NCI-H1105 (cell line): ENCODE results near the gene FIBIN.
"Not testable (repeated sequence)": the region's sequence is repeated elsewhere in the genome, so short reads cannot be mapped to it uniquely, and the experiment has no call there.

Experiments
- DNase-seq: peaks from one replicate; lab custom pipeline; 2025; lab: John Stamatoyannopoulos, UW

The FIBIN gene

DNA sequence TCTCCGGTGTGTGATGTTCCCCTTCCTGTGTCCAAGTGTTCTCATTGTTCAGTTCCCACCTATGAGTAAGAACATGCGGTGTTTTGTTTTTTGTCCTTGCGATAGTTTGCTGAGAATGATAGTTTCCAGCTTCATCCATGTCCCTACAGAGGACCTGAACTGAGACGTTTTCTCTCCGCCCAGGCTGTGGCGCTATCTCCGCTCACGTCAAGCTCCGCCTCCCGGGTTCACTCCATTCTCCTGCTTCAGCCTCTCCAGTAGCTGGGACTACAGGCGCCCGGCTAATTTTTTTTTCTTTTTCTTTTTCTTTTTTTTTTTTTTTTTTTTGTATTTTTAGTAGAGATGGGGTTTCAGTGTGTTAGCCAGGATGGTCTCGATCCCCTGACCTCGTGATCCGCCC lies 16.7 kb upstream of the FIBIN start:
- not testable (repeated sequence) for DNase-seq

DNA sequence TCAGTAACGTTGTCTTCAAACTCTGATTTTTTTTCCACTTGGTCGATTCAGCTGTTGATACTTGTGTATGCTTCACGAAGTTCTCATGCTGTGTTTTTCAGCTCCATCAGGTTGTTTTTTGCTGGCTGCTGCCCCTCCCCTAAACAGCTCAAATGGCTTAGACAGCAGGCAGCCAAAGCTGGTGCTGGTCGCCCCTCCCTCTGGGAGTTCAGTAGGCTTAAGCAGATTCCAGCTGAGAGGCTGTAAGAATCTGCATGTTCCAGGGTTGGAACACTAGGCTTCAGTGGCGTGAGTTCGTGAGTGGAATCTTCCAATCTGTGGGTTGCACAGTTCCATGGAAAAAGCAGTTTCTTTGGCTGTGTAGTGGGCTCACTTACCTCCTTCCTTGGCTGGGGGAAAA lies 10.3 kb upstream of the FIBIN start:
- DNase-seq = no peak

DNA sequence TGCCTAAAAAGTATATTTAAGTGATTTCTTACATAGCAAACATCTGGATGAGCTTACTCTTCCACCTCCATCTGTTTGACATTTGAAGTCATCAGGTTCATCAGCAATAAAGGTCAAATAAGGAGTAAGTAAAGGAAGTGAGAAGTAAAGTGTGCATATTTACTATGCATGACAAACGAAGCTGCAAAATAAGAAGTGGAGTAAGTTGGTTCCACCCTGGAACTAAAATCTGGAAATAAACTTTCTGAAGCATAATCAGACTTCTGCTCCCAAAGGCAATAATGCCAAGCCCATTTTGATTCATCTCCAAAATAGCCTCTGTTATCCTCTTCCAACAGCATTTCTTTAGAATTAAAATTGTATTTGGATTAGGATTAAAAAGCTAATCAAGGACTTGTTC lies 8.4 kb upstream of the FIBIN start:
- DNase-seq = no peak

DNA sequence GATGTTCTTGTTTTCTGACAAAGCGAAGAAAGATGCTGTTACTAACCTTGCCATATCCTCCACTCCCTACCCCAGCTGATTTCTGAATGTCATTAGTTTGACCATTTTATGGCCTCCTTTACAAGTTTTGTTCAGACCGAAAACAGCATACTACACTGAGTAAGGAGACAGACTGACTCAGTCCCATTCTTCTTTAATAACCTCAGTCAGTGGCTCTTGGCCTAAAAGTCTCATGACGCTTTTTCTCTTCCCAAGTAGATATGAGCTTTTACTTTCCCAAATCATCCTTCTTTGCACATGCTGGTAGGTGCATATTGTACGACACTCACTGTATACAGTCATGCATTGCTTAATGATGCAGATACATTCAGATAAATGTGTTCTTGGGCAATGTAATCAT lies 8.0 kb upstream of the FIBIN start:
- no peak for DNase-seq

DNA sequence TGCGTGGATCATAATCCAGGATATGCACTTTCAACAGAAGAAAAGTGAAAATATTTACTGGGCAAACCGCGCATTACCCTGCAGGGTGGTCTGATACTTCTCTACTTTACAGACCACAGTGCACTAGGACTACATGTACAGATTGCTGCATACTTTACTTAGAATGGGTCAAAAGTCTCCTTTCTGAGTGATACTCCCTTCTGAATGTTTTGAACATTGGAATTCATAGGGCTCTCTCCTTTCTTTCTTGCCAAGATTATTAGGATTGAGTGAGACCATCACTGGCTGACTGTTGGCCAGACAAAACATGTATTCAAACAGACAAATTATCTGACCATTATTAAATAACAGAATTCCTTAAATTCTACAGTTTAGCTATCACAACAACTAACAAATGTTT lies 6.6 kb upstream of the FIBIN start:
- DNase-seq = no peak

DNA sequence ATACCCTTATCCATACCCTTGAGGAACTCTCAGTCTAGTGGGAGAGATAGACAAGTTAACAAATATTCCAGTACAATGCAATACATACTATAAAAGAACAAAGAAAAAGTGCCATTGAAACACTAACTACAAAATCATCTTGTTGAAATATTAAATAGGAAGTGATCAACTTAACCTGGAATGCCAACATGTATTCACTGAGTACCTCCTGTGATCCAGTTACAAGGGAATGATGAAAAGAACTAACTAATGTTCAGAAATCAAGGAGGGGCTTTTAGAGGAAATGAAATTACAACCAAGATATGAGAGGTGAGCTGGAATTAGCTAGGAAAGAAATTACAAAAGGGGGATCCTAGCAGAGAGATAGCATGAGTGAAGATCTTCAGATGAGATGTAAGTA lies 6.2 kb upstream of the FIBIN start:
- no peak for DNase-seq

DNA sequence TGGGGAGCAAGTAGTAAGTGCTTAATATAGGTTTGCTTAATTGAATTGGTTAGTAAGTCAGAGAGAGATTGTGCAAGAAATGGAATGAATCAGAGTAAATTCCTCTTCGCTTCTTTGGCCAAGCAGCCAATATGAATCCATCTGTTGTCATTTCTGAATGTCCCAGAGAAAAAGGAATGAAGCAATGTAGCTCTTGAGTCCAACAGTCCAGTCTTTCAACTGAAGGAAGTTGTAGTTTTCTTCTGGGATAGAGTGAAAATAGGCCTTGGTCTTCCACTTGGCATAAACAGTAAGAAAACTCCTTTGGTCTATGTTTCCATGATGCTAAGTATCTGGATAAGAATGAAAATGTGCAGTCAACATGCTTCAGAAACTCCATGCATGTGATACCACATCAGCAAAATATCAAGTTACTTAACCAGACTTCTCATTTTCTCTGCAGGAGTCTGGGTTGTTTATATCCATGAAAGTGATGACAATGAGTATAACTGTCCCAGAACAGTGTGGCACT lies 1.8 kb upstream of the FIBIN start:
- DNase-seq = no peak

DNA sequence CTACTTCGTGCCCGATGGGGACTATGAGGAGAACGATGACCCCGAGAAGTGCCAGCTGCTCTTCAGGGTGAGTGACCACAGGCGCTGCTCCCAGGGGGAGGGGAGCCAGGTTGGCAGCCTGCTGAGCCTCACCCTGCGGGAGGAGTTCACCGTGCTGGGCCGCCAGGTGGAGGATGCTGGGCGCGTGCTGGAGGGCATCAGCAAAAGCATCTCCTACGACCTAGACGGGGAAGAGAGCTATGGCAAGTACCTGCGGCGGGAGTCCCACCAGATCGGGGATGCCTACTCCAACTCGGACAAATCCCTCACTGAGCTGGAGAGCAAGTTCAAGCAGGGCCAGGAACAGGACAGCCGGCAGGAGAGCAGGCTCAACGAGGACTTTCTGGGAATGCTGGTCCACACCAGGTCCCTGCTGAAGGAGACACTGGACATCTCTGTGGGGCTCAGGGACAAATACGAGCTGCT lies 751 bp downstream of the FIBIN start:
- no peak for DNase-seq

DNA sequence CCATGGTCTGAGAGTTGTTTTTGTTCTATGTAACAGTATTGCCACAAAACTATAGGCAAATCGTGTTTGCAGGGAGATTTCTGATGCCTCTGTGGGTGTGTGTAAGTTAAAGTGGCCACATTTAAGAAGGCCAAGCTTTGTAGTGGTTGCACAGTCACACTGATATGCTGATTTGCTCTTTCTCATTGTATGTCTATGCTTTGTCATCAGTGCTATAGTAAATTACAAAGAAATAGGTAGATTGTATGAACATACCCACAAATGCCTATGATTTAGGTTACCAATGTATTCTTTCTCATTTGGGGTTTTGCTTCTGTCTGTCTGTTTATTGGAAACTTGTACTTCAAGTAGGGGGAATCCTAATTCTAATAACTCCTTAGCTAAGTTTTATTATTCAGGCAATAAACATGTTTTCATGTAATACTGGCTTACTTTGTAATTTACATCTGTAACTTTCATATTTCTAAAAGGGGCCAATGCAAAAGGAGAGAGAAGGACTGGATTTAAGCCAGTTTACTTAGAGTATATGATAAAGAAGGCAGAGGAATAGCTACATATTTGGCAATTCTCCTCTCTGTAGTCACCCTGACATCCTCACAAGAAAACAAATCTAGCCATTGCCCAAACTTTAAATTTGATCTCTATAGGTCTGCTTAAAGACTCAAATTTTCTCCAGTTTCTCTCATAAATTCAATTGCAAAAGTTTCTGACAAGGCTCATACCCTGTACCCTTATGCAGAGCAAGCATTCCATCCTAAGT lies 2.0 kb downstream of the FIBIN start:
- DNase-seq = no peak

DNA sequence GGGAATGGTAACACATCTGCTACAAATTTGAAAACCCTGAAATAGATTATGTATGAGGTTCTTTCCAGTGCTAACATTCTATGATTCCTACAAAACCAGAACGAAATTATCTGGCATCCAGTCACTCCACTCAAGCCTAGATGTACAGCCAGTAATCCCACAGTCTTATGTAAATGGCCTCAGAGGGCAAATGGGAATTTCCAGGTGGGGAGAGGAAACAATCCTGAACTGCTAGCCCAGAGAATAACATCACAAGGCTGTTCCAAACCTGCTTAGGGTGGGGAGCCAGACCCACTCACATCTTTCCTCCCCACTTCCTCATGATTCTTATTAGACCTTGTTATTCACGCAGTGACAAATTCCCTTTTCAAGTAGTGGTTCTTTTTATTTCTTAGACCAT lies 3.5 kb downstream of the FIBIN start:
- DNase-seq = no peak

DNA sequence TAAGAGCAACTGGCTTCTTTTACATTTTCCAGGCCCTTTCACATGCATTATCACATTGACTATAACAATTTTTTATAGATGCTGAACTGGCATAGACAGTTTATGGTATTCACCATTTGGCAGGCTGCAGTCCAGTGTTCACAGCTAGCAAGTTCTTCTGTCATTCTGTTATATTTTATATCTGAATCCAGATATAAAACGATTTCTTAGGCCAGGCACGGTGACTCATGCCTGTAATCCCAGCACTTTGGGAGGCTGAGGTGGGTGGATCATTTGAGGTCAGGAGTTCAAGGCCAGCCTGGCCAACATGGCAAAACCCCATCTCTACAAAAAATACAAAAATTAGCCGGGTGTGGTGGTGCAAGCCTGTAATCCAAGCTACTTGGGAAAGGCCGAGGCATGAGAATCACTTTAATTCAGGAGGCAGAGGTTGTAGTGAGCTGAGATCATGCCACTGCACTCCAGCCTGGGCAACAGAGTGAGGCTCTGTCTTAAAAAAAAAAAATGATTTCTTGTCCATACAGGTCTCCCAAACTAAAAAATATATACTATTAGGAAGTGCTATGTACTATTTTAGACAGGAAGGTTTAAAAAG lies 7.3 kb downstream of the FIBIN start:
- not testable (repeated sequence) for DNase-seq

DNA sequence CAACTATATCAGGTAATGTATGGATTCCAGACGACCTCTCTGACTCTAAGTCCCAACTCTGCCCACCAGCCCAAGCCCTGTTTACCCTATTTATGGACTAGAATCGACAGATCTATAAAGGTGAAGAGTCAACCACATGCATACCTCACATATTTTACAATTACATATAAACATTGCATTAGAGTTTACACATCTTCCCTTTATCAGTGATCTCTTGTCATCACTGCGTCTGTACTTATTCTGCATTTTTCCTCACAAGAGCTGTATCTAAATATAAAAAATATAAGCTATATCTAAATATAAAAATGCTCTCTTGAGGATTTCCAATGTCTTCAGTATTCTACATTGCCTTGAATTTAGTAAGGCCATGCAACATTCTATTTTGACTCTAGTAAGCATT lies 8.5 kb downstream of the FIBIN start:
- DNase-seq = no peak

DNA sequence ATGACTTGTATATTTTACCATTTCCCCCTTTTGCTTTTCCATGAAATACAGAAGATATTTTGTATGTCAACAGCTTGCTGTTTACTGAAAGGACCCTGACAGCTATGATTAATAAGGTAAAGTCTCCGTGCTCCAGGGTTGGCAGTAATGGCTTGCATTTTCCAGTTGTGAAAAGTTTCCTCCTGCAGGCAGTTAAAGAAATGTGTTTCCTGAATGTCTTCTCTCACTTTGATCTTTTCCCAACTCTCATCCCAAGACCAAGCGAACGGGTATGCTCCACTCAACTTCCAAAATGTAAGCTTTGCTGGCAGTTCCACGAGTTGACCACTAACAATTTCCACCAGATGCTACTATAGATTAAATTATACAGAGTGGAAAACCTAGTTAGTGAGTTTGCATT lies 8.9 kb downstream of the FIBIN start:
- DNase-seq = no peak

DNA sequence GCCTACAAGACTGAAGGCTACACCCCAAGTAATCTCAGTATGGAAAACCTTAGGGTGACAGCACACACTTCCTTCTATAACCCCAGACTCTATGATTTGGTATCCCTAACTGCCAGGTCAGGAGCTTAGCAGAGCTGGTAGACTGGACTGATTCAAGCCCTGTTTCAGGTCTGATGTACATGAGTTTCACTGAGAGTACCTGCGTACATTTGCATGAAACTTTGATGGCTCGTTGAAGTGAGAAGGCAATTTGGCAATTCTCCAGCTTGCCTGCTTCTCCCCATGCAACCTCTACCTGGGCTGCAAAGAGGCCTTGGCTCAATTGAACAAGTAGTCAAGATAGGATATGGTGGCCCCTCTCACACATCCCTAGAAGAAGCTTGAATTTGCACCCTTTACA lies 10.2 kb downstream of the FIBIN start:
- DNase-seq = peak; percentile 15

DNA sequence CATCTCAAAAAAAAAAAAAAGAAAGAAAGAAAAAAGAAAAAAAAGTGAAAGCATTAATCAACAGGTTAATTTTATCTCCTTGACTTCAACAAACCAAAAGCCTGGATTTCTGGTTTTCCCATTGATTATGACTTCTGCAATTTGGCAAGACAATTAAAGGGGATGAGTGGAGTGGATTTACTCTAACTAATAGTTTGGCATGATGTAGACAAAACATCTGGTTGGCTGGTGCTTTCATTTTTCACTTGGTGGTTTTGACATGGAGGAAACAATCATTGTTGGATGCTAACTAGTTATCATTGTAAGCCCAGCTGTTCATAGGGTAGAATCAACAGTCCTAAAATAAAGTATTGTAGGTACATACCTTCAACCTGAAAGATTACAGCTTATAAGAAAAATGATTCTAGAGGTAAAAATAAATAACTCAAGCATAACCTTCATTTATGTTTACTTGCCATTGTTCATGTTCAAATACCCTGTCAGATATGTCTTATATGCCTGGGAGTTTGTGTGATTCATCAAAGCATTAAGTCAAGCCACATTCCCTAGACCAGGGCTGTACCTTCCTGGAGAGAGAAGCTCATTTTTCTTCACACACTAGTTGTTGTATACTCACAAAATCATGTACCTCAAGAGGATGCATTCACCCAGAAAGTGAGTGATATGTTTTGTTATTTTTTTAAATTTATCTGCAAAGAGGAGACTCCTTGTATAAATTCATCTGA lies 15.1 kb downstream of the FIBIN start:
- no peak for DNase-seq

DNA sequence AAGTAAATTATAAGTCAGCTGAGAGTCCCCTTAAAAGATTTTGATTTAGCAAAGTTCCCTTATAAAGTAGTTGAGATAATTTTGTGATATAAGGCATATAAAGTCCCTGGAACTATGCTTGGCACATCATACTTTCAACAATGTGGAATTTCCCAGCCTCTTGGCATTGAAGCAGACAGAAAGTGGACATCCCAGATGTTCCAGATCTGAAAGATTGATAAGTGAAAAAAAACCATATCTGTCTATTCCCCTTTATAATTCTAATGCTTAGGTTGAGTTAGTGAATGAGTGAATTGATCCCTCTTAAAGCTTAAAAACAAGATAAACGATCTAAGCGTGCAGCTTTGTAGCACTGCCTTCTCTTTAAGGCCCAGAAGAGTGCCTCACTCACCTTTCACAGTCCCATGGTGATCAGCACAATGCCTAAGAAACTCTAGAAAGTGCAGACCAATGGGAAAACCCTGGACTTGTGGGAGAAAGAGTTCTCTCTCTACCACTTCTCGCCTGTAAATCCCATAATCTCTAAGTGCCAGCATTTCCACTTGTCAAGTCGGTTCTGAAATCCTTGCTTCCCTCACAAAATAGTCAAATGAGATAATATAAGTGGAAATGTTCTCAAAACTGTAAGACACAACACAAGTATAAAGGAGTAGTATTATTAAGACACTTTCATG lies 17.8 kb downstream of the FIBIN start:
- DNase-seq = no peak

DNA sequence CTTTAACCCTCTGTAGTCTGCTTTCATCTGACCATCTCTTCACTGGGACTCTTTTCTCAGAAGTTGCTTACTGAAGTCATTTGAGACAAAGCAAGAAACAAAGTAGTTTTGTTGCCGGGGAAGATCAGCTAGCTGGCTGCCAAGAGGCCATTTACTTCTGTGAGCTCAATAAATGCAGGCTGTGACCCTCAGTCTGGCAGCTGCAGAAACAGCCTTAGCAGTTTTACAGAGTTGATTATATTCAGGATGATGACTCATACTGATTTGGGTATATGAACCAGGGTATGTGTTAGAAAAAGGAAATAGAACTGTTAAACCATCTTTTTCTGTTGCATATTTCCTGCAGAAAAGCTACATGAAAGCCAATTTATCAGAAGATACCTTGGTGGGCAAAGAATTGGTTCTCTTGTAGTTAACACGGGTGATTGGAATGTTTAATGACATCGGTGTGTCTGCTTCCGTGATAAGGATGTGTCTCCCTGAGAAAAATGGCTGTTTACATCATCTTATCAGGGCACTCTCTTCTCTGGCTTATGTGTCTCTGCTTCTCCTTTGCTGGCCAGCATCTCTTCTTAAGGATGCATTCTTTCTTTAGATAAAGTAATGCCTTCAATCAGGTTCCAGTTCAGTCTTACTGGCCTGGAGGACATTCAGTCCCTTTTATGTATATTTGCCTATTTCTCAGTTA lies 18.5 kb downstream of the FIBIN start:
- no peak for DNase-seq

DNA sequence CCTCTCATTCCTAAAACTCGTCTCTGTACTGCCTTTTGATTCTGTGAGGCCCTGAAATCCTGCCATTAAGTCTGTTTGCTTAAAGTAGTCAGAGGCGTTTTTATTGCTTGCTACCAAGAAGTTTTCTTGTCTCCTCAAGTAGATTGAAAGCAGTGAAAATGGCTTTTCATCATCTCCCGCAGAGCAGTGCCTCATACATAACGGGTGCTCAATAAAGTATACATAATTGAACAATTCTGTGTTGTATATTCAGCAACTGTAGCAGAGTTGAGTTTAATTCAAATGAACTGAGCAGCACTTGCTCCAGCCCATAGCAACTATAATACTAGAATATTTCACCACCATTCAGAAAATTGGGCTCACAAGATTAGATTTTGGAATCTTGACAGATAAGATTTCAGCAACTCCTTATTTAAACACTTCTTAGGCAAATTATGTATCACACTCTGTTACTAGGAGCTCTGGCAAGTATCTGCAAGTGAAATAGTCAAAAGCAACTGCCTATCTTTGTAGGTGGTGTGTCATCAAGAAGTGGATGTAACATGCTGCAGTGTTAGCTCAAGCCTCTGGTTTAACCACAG lies 20.0 kb downstream of the FIBIN start:
- DNase-seq = no peak

DNA sequence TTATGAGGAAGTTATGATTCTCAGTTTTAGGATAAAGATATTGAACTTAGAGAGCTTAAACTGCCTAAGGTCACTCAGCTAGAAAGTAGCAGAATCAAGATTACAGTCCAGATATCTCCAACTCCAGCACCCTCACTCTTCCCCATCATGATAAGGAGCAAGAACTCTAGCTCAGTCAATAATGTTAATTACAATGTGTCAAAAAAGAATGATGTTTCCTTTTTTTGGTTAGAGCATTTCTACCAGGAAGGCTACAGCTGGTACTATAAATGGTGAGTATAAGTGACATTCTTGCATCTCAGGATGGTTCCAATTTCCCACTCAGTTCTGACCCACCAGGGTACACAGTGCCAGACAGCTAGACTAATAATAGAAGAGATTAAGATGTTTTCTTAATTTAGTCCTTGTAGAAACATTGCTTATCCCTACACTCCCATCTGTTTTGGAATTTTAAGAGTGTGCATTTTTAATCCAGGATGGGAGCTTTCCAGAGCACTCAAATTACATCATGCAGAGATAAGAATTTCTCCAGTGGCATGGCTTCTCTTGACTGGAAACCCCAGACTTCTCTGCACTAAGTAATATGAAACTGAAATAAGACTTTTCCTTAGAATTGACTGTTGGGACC lies 25.1 kb downstream of the FIBIN start:
- no peak for DNase-seq

DNA sequence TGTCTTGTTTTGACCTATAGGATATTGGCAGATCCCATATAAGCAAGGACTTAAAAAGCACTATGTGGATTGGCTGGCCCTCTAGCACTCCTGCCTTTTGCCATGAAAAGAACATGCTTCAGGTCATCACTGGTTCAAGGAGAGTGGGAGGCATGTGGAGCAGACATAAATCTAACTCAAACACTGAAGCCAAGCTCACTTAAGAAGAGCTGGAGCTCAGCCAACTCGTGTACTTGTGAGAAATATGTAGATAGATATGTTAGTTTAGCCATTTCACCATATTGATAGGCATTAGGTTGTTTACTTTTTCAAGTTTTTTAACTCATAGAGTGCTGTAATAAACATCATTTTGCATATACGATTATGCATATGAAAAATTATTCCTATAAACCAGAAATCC lies 26.8 kb downstream of the FIBIN start:
- no peak for DNase-seq

DNA sequence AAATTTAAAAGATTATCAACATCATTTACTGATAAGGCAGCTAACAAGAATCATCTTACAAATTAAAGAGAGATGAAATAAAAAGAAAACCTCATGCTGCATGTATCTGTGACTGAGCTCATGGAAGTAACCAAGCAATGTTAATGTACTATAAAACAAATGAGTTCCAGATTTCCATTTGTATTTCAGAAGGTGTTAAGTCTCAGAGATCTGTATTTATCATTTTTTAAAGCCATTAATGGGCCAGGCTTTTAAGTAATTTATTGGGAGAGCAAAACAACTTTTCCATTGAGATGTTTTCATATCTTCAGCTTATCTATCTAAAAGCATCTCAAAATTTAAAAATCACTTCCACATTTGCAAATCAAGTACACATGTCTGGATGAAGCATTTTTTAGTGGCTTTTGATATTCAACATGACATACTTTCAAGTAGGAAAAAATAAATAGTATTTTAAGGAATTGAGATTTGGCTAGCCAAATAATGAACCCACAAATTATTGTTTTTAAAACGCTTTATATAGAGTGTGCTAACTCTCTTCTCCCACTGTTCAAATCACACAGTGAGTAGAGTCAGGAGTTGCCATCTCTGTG lies 28.8 kb downstream of the FIBIN start:
- no peak for DNase-seq
